LNCaP clone FGC (cell line): ENCODE results near the gene XYLT1.

Source experiments
- DNase-seq: peaks from one replicate; pipeline ENCODE4 v3.0.0-alpha.2; 2011; ENCODE audit warnings: low read depth
- H3K4me3 ChIP-seq: 2 replicates; pipeline ENCODE4 v1.5.1; 2011; ENCODE audit warnings: mild to moderate bottlenecking, low read depth, low read length, control low read depth
- CTCF ChIP-seq: IDR thresholded peaks from 2 replicates; pipeline ENCODE4 v1.5.1; 2012; ENCODE audit warnings: mild to moderate bottlenecking; ENCODE audit not compliant: control insufficient read depth, insufficient read depth; ENCODE audit errors: extremely low read depth

Gene XYLT1

GRCh38 chr16:17327664-17328335 lies 143.0 kb downstream of the XYLT1 start:
- TF ChIP-seq CTCF = no peak
- DNase-seq = no peak
- H3K4me3 ChIP-seq = no peak overlapping the region

- H3K4me3 ChIP-seq = no peak overlapping the region
- TF ChIP-seq CTCF = no peak
- DNase-seq = no peak
Observed at GRCh38 chr16:17325476-17326143, 145.2 kb downstream of the XYLT1 start.

GRCh38 chr16:17324451-17324850 lies 146.3 kb downstream of the XYLT1 start:
- no peak for TF ChIP-seq CTCF
- no peak for DNase-seq
- H3K4me3 ChIP-seq = no peak overlapping the region

- no peak overlapping the region for H3K4me3 ChIP-seq
- DNase-seq = no peak
- TF ChIP-seq CTCF = no peak
Observed at GRCh38 chr16:17323171-17323570, 147.6 kb downstream of the XYLT1 start.

- no peak overlapping the region for H3K4me3 ChIP-seq
- no peak for TF ChIP-seq CTCF
- DNase-seq = no peak
Observed at GRCh38 chr16:17321824-17322223, 148.9 kb downstream of the XYLT1 start.

GRCh38 chr16:17320009-17320408 lies 150.8 kb downstream of the XYLT1 start:
- TF ChIP-seq CTCF = no peak
- no peak overlapping the region for H3K4me3 ChIP-seq
- no peak for DNase-seq

GRCh38 chr16:17318238-17318637 lies 152.5 kb downstream of the XYLT1 start:
- DNase-seq = no peak
- H3K4me3 ChIP-seq = no peak overlapping the region
- TF ChIP-seq CTCF = no peak
